ENCODE measurements around the gene FBXL15. TPM values are rescaled to one million over a fixed set of nuclear protein-coding genes. Genes with fewer than 3 reads are reported as not detected.

FBXL15 gene
- total RNA-seq, 1 donor from 2014 or later: 16.5 TPM

DNA sequence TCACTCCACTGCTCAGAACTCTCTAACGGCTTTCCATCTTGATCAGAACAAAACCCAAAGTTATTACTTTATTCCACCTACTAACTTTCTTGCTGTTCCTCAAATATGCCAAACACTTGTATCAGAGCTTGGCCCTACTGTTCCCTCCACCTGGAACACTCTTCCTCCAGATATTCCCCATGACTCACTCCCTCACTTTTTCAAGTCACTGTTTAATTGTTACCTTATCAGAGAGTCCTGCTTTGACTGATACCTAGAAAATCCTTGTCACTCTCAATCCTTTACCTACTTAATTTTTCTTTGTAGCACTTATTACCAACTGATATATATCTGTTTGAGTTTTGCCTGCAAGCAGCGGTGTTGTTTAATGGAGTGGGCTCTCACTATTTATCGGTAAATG, 30.7 kb upstream of the FBXL15 start:
- no peak overlapping the region for H3K27ac ChIP-seq
- no peaks in the 10 kb centered on the region for H3K9me3 ChIP-seq
- intact Hi-C loops (cut with DNase I): loop anchor here (1.0 kb wide), 1 partner anchor 87 kb away; no protein-coding TSS in a partner anchor

GRCh38 chr10:102392306-102392705, 28.3 kb upstream of the FBXL15 start:
- H3K4me3 ChIP-seq: no peak overlapping the region
- TF ChIP-seq, protein P1, sequence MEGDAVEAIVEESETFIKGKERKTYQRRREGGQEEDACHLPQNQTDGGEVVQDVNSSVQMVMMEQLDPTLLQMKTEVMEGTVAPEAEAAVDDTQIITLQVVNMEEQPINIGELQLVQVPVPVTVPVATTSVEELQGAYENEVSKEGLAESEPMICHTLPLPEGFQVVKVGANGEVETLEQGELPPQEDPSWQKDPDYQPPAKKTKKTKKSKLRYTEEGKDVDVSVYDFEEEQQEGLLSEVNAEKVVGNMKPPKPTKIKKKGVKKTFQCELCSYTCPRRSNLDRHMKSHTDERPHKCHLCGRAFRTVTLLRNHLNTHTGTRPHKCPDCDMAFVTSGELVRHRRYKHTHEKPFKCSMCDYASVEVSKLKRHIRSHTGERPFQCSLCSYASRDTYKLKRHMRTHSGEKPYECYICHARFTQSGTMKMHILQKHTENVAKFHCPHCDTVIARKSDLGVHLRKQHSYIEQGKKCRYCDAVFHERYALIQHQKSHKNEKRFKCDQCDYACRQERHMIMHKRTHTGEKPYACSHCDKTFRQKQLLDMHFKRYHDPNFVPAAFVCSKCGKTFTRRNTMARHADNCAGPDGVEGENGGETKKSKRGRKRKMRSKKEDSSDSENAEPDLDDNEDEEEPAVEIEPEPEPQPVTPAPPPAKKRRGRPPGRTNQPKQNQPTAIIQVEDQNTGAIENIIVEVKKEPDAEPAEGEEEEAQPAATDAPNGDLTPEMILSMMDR (IDR thresholded peaks at IDR 0.05): no peak
- no peaks in the 10 kb centered on the region for H3K27me3 ChIP-seq
- no peak for DNase-seq (ENCODE audit: low spot score in 2 of 2)
- peaks cover 0 to under 1% of the 10 kb centered on the region in 2 donors for H3K36me3 ChIP-seq
- H3K4me1 ChIP-seq: peaks cover 8 to 16% of the 10 kb centered on the region in 2 donors
- no peak overlapping the region for H3K27ac ChIP-seq
- no peaks in the 10 kb centered on the region for H3K9me3 ChIP-seq
- intact Hi-C loops (cut with DNase I): loop anchor here (2.0 kb wide), 1 partner anchor 190 kb away; no protein-coding TSS in a partner anchor

More for the DNA sequence above, 30.7 kb upstream of the FBXL15 start:
- Histone ChIP-seq H3K4me3 (no peak overlapping the region), H3K36me3 (no peaks in the 10 kb centered on the region), H3K4me1 (peaks cover 0 to 6% of the 10 kb centered on the region in 2 donors), H3K27me3 (no peaks in the 10 kb centered on the region)
- no peak for DNase-seq (ENCODE audit: low spot score in 2 of 2)
- TF ChIP-seq, protein P1 (IDR thresholded peaks at IDR 0.05): no peak

GRCh38 chr10:102393411-102394078, 27.1 kb upstream of the FBXL15 start:
- DNase-seq (ENCODE audit: low spot score in 2 of 2): no peak
- intact Hi-C loops (cut with DNase I): loop anchor here (1.0 to 2.0 kb wide), 3 partner anchors 29 to 189 kb away; no protein-coding TSS in a partner anchor

DNA sequence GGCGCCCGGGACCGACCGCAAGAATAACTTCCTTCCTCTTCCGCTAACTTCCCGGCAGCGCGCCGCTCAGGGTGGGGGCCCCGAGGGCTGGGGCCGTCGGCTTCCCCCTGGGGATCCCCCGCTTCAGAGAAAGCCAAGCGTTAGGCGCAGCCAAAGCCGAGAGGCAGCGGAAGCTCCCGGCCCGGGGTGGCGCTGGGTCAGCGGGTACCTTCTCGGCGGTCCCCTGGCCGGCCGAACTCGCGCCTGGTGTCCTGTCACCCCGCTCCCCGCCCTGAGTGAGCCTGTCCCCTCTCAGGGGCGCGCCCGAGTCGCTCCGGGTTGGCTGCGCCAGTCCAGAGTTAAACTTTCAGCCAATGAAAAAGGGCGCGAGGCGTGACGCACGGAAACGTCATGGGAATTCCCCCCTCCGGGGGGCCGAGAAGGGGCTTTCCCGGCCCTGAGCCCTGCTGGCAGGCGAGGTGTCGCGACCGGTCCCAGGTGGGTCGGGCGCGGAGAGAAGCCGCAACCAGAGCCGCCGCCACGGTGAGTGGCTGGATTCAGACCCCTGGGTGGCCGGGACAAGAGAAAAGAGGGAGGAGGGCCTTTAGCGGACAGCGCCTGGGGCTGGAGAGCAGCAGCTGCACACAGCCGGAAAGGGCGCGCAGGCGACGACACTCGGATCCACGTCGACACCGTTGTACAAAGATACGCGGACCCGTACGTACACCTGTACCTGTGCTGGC, 26.4 kb upstream of the FBXL15 start:
- Histone ChIP-seq H3K4me3 (peak overlapping the region; percentile 65 to 85), H3K9me3 (no peaks in the 10 kb centered on the region), H3K27me3 (no peaks in the 10 kb centered on the region), H3K27ac (peak overlapping the region; percentile 89 to 97), H3K36me3 (peaks cover 4 to 12% of the 10 kb centered on the region in 2 donors), H3K4me1 (peaks cover 8 to 23% of the 10 kb centered on the region in 2 donors)
- TF ChIP-seq, protein P1 (IDR thresholded peaks at IDR 0.05): peak in 2 of 3 experiments; percentile 94 to 99
- peak; percentile 82 to 97 for DNase-seq (ENCODE audit: low spot score in 2 of 2)
- intact Hi-C loops (cut with DNase I): loop anchor here (1.0 to 2.0 kb wide), 2 partner anchors 28 to 85 kb away; no protein-coding TSS in a partner anchor

More at GRCh38 chr10:102393411-102394078, 27.1 kb upstream of the FBXL15 start:
- peak overlapping the region; percentile 65 to 85 for H3K4me3 ChIP-seq
- peaks cover 3 to 12% of the 10 kb centered on the region in 2 donors for H3K36me3 ChIP-seq
- H3K27ac ChIP-seq: peak overlapping the region; percentile 89 to 97
- no peaks in the 10 kb centered on the region for H3K27me3 ChIP-seq
- H3K9me3 ChIP-seq: no peaks in the 10 kb centered on the region
- TF ChIP-seq, protein P1 (IDR thresholded peaks at IDR 0.05): peak in 1 of 3 experiments; percentile 92
- peaks cover 8 to 16% of the 10 kb centered on the region in 2 donors for H3K4me1 ChIP-seq

DNA sequence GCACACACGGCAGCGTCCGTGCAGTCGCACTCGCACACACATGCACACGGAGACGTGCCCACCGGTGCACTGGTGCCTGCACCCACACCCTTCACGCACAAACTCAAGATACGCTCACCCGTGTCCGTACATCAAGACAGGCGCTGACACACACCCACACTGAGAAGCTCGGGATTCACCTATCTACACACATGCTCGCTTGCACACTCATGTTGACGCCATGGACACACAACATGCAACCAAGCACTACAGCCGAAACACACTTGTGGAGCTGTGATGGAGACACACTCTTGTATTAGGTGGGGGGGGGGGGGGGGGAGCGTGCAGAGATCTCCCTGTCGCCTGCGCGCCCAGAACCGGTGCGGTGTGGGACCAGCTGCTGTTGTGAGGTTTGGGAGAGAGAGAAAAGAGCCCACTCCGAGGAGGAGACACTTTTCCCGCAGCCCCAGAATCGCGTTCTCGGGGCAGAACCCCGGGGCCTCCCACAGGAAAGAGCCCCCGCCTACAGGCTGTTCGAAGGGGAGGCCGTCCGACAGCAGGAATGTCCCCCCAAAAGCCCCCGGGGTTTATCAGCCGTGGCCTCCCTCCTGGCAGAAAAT, 25.7 kb upstream of the FBXL15 start:
- TF ChIP-seq, protein P1 (IDR thresholded peaks at IDR 0.05): no peak
- H3K4me3 ChIP-seq: peak overlapping the region; percentile 65 to 85
- H3K27me3 ChIP-seq: no peaks in the 10 kb centered on the region
- DNase-seq (ENCODE audit: low spot score in 2 of 2): no peak
- H3K9me3 ChIP-seq: no peaks in the 10 kb centered on the region
- H3K36me3 ChIP-seq: peaks cover 4 to 12% of the 10 kb centered on the region in 2 donors
- peaks cover 12 to 27% of the 10 kb centered on the region in 2 donors for H3K4me1 ChIP-seq
- intact Hi-C loops (cut with DNase I): loop anchor here (1.0 to 2.0 kb wide), 5 partner anchors 27 to 243 kb away; partner anchors contain the start of genes GBF1, NOLC1 and SUFU
- H3K27ac ChIP-seq: peak overlapping the region; percentile 89 to 97

Measured in ascending aorta (tissue), 2 donors.